Hepatocyte (in vitro differentiated cells): ENCODE results near the gene PLA2G4E.

Experiments used
- CTCF ChIP-seq: fragments of 200-600 bp; sonication (generic); IDR thresholded peaks from 2 replicates; pipeline ENCODE4 v1.5.1; 2016; ENCODE audit warnings: antibody characterized with exemption, mild to moderate bottlenecking; ENCODE audit not compliant: poor library complexity
- EZH2 ChIP-seq: fragments of 200-600 bp; sonication (generic); IDR thresholded peaks from 2 replicates; pipeline ENCODE4 v1.6.1; 2016; ENCODE audit warnings: antibody characterized with exemption, mild to moderate bottlenecking, borderline replicate concordance

DNA sequence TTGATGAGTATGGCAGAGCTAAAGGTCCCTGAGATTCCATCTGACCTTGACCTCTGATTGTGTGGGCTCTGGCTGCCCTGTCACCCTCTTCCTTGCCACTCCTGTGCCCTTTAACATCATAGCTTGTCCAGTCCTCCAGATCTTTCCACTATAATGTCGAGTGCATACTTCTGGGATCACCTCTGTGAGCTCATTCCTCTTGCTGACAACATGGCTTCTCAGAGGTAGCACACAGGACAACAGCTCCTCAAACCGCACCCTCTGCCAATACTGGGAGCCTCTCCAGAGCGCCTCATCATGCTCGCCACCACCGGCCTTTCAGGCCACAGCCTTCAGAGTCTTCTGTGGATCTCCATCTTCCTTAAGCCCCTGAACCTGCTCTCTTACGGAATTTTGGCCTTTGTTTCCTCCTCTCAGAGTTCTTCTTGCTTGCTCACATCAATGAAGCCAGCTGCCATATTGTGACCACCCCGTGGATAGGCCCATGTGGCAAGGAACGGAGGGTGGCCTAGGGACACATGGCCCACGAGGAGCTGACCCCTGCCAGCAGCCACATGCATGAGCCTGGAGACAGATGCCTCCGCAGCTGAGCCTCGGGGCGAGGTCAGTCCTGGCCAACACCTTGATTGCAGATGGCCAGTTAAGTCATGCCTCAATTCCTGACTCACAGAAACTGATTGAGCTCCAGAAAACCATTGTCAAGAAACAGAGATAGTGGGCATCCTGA, 42.4 kb upstream of the PLA2G4E start:
- no peak for TF ChIP-seq CTCF
- TF ChIP-seq EZH2, result no peak
